ENCODE measurements around the gene NAA10. TPM values are rescaled to one million over a fixed set of nuclear protein-coding genes. Genes with fewer than 3 reads are reported as not detected.
A peak's percentile ranks its signal among the peaks of the same experiment; 100 is the strongest.

The NAA10 gene
- polyA plus RNA-seq, 3 donors: 53.0 to 78.0 (median 77.5) TPM

- DNase-seq (ENCODE audit: extremely low read depth in 1 of 11, low read depth in 9 of 11, low spot score in 4 of 11): peak in 1 of 11 donors; percentile 57
Observed at GRCh38 chrX:153970357-153971123, 35.7 kb upstream of the NAA10 start.

DNA sequence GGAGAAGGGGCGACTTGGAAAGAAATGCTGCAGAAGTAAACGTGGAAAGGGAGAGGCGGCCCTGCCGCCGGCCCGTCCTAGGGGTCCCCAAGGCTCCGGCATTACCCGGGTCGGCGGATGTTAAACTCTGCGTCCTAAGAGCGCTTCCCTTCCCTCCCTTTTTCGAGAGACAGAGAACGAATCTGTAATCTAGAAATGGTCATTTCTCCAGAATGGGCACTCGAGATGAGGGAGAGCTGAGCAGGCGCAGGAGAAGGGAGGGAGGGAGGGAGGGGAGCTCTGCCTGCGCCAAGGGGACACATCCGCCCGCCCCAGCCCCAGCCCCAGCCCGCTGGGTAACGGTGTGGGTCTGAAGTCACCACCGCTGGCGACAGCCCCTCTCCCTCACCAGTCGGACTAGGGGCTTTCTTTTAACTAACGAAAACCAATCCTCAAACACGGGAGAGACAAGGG, 35.1 kb upstream of the NAA10 start:
- no peak for DNase-seq (ENCODE audit: extremely low read depth in 1 of 11, low read depth in 9 of 11, low spot score in 4 of 11)

DNA sequence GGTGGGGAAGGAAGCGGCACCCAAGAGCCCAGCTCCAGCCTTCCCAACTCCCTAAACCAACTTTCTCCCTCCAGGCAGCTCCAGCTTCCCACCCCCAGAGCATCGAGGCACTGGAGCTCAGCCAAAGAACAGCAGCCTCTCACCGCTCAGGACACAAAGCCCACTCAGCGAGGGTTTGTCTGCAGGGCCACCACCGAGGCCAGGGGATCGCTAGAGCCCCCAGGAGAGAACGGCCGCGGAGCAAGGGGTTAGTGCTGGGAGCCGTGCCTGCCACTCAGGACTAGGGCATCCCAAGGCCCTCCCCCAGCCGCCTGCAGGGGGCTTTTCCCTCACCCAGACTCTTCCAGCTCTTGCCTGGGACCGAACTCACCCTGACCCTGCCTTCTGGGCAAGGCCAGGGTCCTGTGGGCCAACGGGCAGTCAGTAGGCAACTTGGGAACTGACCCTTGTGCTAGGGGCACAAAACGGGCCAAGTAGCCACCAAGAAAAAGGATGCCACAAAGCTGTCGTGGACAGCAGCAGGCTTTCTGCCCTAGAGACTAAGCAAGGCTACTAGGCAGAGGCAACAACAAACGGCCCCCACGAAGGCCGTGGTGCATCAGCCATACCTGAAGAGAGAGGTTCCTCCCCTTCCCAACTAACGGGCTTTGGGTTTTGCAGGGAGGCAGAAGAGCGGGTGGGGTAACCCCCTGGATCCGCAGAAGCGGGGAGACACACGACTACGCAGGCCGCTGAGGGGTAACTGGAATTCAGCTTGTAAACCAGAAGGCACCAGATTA, 34.5 kb upstream of the NAA10 start:
- no peak for DNase-seq (ENCODE audit: extremely low read depth in 1 of 11, low read depth in 9 of 11, low spot score in 4 of 11)

DNA sequence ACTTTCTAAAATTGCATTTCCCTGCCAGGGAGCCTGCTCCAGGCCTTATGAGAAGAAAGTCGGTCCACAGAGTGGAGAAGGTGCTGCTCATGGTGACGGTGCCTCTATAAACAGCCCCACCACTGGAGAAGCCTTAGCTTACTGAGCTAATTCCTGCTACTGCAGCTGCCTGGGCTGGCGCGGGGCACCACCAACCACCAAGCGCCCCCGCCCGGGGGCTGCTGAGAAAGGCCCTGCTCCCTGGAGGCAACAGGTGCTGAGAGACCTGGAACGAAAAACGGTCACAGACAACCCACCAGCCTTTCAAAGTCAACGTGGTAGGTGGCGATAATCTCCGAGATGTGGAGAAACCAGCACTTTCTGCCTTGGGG, 33.9 kb upstream of the NAA10 start:
- no peak for DNase-seq (ENCODE audit: extremely low read depth in 1 of 11, low read depth in 9 of 11, low spot score in 4 of 11)

- no peak for DNase-seq (ENCODE audit: extremely low read depth in 1 of 11, low read depth in 9 of 11, low spot score in 4 of 11)
Observed at GRCh38 chrX:153968255-153968654, 33.4 kb upstream of the NAA10 start.

GRCh38 chrX:153967536-153968224, 32.8 kb upstream of the NAA10 start:
- no peak for DNase-seq (ENCODE audit: extremely low read depth in 1 of 11, low read depth in 9 of 11, low spot score in 4 of 11)

- no peak for DNase-seq (ENCODE audit: extremely low read depth in 1 of 11, low read depth in 9 of 11, low spot score in 4 of 11)
Observed at GRCh38 chrX:153966841-153967535, 32.2 kb upstream of the NAA10 start.

GRCh38 chrX:153966283-153966688, 31.4 kb upstream of the NAA10 start:
- DNase-seq (ENCODE audit: extremely low read depth in 1 of 11, low read depth in 9 of 11, low spot score in 4 of 11): no peak

- no peak for DNase-seq (ENCODE audit: extremely low read depth in 1 of 11, low read depth in 9 of 11, low spot score in 4 of 11)
Observed at GRCh38 chrX:153965406-153965805, 30.6 kb upstream of the NAA10 start.

GRCh38 chrX:153964105-153964504, 29.3 kb upstream of the NAA10 start:
- DNase-seq (ENCODE audit: extremely low read depth in 1 of 11, low read depth in 9 of 11, low spot score in 4 of 11): no peak

DNA sequence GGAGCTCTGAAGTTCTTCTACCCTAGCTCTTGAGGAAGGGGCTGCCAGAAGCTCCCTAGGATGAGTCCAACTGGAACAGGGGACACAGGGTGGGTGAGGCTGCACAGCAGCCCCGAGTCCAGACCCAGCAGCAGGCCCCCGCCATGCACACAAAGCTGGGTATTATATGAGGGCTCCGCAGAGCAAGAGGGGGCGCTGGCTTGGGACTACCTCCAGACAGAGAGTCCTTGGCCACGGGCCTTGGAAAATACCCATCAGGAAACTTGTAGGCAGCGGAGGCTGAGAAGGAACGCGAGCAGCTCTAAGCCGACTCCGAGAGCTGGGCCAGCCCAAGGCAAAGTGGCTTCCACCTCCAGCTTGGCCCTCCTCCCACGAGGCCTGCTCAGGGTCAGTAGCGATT, 28.7 kb upstream of the NAA10 start:
- DNase-seq (ENCODE audit: extremely low read depth in 1 of 11, low read depth in 9 of 11, low spot score in 4 of 11): no peak

DNA sequence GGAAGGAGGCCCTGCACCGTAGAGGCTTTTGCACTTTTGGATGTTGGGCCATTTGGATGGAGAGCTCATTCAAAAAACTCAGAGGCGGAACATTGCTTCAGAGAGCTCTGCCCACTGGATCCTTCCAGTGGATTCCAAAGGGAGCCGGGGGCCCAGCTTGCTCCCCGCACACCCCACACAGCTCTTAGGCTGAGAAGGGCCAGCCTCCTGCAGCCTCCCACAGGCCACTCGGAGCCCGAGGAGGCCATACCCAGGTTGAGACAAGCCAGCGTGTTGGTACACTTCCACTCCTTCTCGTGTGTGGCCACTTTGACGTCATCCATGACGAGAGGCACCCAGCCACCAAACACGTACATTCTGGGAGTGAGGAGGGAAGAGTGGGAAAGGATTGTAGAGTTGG, 26.5 kb upstream of the NAA10 start:
- DNase-seq (ENCODE audit: extremely low read depth in 1 of 11, low read depth in 9 of 11, low spot score in 4 of 11): no peak

DNA sequence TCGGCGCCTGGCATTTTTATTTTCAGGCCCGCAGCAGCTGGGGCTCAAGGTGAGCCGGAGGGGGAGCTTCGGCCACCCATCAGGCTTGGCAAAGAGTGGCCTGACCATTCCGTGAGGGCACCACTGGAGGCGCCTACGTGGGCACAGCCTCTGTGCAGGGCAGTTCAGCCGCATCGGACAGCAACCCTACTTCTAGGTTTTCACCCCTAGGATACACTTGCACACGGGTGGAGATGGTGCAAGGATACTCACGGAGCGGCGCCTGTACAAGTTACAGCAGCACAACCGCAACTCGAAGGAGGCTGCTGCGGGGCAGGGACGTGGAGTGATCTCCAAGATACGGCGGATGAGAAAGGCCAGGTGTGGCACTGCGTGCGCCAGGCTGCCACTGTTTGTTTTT, 25.9 kb upstream of the NAA10 start:
- no peak for DNase-seq (ENCODE audit: extremely low read depth in 1 of 11, low read depth in 9 of 11, low spot score in 4 of 11)

DNA sequence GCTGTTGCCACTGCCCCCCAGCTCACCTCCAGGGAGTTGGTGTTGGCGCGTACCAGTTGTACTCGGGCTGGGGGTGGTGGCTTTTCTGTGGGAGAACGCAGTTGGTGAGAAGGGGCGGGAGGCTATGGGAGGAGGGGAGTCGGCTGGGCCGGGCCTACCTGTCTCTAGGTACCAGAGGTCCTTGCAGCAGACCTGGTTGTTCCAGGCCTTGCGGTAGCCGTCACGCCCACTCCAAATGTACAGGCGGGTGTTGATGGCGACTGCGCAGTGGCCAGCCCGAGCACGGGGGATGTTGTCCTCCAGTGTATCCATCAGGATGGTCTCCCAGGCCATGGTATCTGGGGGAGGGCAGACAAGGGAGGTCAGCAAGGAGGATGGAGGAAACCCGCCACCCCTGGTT, 25.2 kb upstream of the NAA10 start:
- DNase-seq (ENCODE audit: extremely low read depth in 1 of 11, low read depth in 9 of 11, low spot score in 4 of 11): no peak

- no peak for DNase-seq (ENCODE audit: extremely low read depth in 1 of 11, low read depth in 9 of 11, low spot score in 4 of 11)
Observed at GRCh38 chrX:153959649-153960048, 24.8 kb upstream of the NAA10 start.

- no peak for DNase-seq (ENCODE audit: extremely low read depth in 1 of 11, low read depth in 9 of 11, low spot score in 4 of 11)
Observed at GRCh38 chrX:153958605-153959004, 23.8 kb upstream of the NAA10 start.

- no peak for DNase-seq (ENCODE audit: extremely low read depth in 1 of 11, low read depth in 9 of 11, low spot score in 4 of 11)
Observed at GRCh38 chrX:153957224-153957623, 22.4 kb upstream of the NAA10 start.

GRCh38 chrX:153956044-153956907, 21.4 kb upstream of the NAA10 start:
- no peak for DNase-seq (ENCODE audit: extremely low read depth in 1 of 11, low read depth in 9 of 11, low spot score in 4 of 11)
